Effector CD8-positive, alpha-beta T cell (primary cell): ENCODE results near the gene COQ7.
A peak's percentile ranks its signal among the peaks of the same experiment; 100 is the strongest.

Experiments
- DNase-seq: peaks from one replicate; lab custom pipeline; 2025; lab: John Stamatoyannopoulos, UW
- total RNA-seq, 4 experiments: gene quantifications; one replicate each; lab custom pipeline; 2026; lab: John Stamatoyannopoulos, UW

Gene COQ7
- total RNA-seq, result 15.9 to 25.2 (median 19.4) reads per million in 4 experiments

GRCh38 chr16:19067349-19068236 lies at the start of gene COQ7:
Gene COQ7, plus strand, starts transcription at chr16:19067614. Its CDS starts 51 bp downstream, at chr16:19067665.
- DNase-seq, result peak; percentile 95

- no peak for DNase-seq
These were observed 46.7 kb upstream of the COQ7 start for GRCh38 chr16:19020689-19021088.

GRCh38 chr16:19021747-19022146 lies 45.7 kb upstream of the COQ7 start:
- DNase-seq, result no peak

GRCh38 chr16:19027416-19027815 lies 40.0 kb upstream of the COQ7 start:
- no peak for DNase-seq

- DNase-seq, result no peak
These were observed 37.4 kb upstream of the COQ7 start for GRCh38 chr16:19029980-19030379.

- no peak for DNase-seq
These were observed 35.7 kb upstream of the COQ7 start for GRCh38 chr16:19031738-19032137.

GRCh38 chr16:19033761-19034160 lies 33.7 kb upstream of the COQ7 start:
- DNase-seq, result no peak

- no peak for DNase-seq
These were observed 27.0 kb upstream of the COQ7 start for GRCh38 chr16:19040400-19040799.

GRCh38 chr16:19044769-19045168 lies 22.6 kb upstream of the COQ7 start:
- DNase-seq, result no peak

- no peak for DNase-seq
These were observed 21.4 kb upstream of the COQ7 start for GRCh38 chr16:19046062-19046461.

GRCh38 chr16:19062706-19063105 lies 4.7 kb upstream of the COQ7 start:
- DNase-seq, result no peak

- DNase-seq, result no peak
These were observed 446 bp upstream of the COQ7 start for GRCh38 chr16:19066988-19067348.

- no peak for DNase-seq
These were observed 912 bp downstream of the COQ7 start for GRCh38 chr16:19068237-19068815.

GRCh38 chr16:19071811-19072777 lies 4.7 kb downstream of the COQ7 start:
- DNase-seq, result peak; percentile 19

- DNase-seq, result no peak
These were observed 5.9 kb downstream of the COQ7 start for GRCh38 chr16:19073344-19073743.

GRCh38 chr16:19073863-19074262 lies 6.4 kb downstream of the COQ7 start:
- DNase-seq, result no peak

- DNase-seq, result no peak
These were observed 8.1 kb downstream of the COQ7 start for GRCh38 chr16:19075511-19075910.

- no peak for DNase-seq
These were observed 10.5 kb downstream of the COQ7 start for GRCh38 chr16:19077879-19078278.

- no peak for DNase-seq
These were observed 16.3 kb downstream of the COQ7 start for GRCh38 chr16:19083670-19084069.

GRCh38 chr16:19084139-19084538 lies 16.7 kb downstream of the COQ7 start:
- no peak for DNase-seq

- DNase-seq, result no peak
These were observed 17.5 kb downstream of the COQ7 start for GRCh38 chr16:19084879-19085278.

- no peak for DNase-seq
These were observed 18.3 kb downstream of the COQ7 start for GRCh38 chr16:19085679-19086200.
